Activated CD4-positive, alpha-beta T cell treated with anti-CD3 and anti-CD28 coated beads for 24 hours (primary cell): Measurements from ENCODE around the gene RHEB.

ENCODE experiments used
- DNase-seq, 2 donors: peaks; one replicate each; pipeline ENCODE4 v3.0.0-alpha.2; 2020; ENCODE audit warnings: low read depth in 2 of 2

Gene RHEB

GRCh38 chr7:151431768-151432311 lies 87.9 kb downstream of the RHEB start:
- no peak for DNase-seq

- DNase-seq: no peak
These were observed 88.4 kb downstream of the RHEB start for GRCh38 chr7:151431281-151431767.

- no peak for DNase-seq
These were observed 89.1 kb downstream of the RHEB start for GRCh38 chr7:151430391-151431205.

- no peak for DNase-seq
These were observed 89.9 kb downstream of the RHEB start for GRCh38 chr7:151429560-151430331.

GRCh38 chr7:151429237-151429559 lies 90.5 kb downstream of the RHEB start:
- no peak for DNase-seq

- DNase-seq: no peak
These were observed 91.1 kb downstream of the RHEB start for GRCh38 chr7:151428378-151429236.

GRCh38 chr7:151427705-151428377 lies 91.9 kb downstream of the RHEB start:
- DNase-seq: no peak

GRCh38 chr7:151426904-151427704 lies 92.6 kb downstream of the RHEB start:
- no peak for DNase-seq

GRCh38 chr7:151426441-151426903 lies 93.2 kb downstream of the RHEB start:
- no peak for DNase-seq

- DNase-seq: no peak
These were observed 93.8 kb downstream of the RHEB start for GRCh38 chr7:151425670-151426440.

- DNase-seq: no peak
These were observed 94.9 kb downstream of the RHEB start for GRCh38 chr7:151424799-151425198.

- no peak for DNase-seq
These were observed 95.8 kb downstream of the RHEB start for GRCh38 chr7:151423936-151424335.

GRCh38 chr7:151423226-151423625 lies 96.5 kb downstream of the RHEB start:
- DNase-seq: no peak

- DNase-seq: no peak
These were observed 97.5 kb downstream of the RHEB start for GRCh38 chr7:151422212-151422611.

GRCh38 chr7:151420144-151420543 lies 99.6 kb downstream of the RHEB start:
- DNase-seq: no peak

- no peak for DNase-seq
These were observed 102.8 kb downstream of the RHEB start for GRCh38 chr7:151416941-151417315.

GRCh38 chr7:151416112-151416940 lies 103.4 kb downstream of the RHEB start:
- DNase-seq: no peak
